NCI-H146 treated with DMSO at 0.1 percent for 48 hours (cell line): ENCODE measurements around the gene GJA9.
"Not testable (repeated sequence)": the region's sequence is repeated elsewhere in the genome, so short reads cannot be mapped to it uniquely, and the experiment has no call there.

Experiments
- DNase-seq: peaks from one replicate; lab custom pipeline; 2025; ENCODE audit not compliant: unreplicated experiment; lab: John Stamatoyannopoulos, UW

Gene GJA9

DNA sequence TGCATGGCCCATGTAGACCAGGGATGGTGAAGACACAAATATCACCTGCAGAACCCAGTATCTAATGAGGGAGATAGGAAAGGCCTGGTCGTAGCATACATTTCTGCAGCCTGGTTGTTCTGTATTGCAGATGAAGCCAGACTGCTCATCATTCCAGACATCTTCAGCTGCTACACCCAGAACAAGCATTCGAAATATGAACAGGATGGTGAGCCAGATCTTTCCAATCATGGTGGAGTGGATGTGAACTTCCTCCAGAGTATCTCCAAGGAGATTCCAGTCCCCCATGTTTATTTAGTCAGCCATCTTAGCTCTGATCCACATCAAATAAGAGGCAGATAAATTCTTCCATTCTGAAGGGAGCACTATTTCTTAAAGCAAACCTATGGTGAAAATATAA lies 5.6 kb downstream of the GJA9 start:
- no peak for DNase-seq

DNA sequence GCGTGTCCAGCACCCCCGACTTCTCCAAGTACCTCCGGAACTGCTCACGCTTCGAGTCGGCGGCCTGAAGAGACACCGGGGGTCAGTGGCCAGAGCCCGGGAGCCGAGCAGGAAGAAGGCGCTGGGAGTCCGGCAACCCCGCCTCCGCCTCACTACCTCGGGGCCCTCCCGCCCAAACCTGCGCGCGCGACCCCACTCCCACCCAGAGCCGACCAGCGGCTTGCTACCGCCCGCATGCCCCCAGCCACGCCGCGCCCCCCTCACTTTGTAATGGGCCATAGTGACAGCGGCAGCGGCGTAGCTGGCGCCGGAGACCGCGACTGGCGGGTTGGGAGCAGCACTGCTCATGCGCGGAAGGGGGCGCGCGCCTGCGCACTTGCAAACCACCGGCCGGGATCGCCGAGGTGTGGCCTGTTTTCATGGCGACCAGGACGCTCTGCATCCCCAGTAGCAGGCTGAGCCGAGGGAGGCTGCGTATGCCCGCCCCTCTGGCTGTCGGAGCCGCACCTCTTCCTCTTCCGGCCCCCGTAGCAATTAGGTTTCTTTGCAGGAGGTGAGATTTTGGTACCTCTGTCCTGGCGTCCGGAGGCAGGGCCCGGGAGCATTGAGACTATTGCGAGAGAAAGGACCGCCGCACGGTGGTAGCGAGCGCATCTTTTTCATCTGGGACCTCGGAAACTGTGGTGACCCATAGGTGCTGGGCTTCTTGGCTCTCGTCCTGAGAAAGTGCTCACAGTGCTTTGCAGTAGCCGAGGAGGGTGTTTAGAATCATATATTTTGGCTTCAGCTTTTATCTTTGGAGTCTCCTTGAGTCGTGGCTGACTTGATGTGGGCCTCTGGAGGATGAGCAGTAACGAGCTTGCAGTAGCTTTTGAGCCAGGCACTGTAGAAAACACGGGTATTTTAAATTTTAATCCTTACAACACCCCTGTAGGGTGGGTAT lies 8.1 kb downstream of the GJA9 start, which contains the start of gene MYCBP:
Gene MYCBP (minus strand): TSS at position 322 of the 943 bp plus-strand sequence. CDS start 43 bp downstream, at position 279.
- peak; percentile 78 for DNase-seq

DNA sequence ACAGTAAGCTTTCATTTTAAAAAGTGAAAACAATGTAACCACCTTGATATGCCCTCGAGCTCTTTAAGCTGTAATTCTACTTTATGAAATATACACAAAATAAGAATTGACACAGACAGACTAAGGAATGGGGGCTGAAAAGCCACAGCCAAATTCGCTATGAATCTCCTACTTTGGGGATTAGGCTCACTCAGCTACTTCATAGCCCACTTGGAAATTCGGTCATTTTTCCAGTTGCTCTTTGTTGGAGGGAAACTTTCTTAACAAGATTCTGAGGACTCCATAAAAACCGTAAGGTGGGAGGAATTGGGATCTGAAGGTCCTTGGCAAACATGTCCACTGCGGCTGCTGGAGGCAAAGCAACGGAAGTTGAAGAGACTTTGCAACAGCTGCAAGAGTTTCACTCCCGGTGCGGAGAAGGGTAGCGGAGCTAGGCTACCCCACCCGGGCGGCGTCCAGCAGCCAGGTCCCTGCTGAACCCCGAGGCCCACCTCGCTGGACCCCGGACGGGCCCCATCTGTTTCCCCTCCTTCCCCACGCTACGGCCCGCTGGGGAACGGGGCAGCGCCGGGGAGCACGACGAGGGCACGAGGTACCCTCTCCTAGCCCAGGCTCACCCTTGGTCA lies 8.9 kb downstream of the GJA9 start:
- no peak for DNase-seq

DNA sequence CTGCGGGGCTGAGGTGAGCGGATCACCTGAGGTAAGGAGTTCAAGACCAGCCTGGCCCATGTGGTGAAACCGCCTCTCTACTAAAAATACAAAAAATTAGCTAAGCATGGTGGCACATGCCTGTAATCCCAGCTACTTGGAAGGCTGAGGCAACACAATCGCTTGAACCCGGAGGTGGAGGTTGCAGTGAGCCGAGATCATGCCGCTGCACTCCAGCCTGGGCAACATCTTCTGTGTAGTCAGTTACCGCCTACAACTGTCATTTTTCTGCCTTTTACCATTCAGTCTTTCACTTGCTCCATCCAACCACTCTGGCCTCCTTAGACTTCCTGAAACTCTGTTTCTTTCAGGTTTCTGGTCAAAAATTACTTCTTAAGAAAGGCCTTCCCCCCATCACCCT lies 10.4 kb downstream of the GJA9 start:
- DNase-seq = no peak

DNA sequence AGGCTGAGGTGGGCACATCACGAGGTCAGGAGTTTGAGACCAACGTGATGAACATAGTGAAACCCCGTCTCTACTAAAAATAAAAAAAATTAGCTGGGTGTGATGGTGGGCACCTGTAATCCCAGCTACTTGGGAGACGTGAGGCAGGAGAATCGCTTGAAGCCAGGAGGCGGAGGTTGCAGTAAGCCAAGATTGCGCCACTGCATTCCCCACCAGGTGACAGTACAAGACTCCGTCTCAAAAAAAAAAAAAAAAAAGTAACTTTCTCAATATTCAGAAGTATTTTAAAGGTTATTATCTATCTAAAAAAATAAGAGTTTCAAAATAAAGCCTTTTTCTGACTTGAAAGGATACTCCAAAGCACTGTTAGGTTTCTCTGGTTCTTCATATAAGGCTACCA lies 14.2 kb downstream of the GJA9 start:
- DNase-seq = no peak

DNA sequence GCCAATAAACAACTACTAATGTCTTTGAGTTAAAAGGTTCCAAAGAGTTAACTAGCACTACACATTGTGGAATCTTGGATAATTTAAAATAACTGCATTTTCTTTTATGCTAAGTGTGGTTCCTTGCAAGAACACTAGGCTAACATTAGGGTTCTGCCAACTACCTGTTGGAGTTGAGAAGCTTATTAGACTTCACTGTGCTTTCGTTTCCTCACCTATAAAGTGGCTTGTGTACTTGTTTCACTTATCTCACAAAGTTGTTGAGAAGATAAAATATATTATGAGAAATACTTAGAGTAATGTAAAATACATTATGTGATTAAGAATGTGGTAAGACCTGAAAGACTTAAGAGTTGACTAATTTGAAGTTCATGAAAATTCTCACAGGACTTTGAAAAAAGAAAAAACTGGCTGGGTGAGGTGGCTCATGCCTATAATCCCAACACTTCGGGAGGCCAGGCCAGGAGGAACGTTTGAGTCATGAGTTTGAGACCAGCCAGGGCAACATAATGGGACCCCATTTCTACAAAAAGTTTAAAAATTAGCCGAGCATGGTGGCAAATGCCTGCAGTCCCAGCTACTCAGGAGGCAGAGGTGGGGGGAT lies 16.2 kb downstream of the GJA9 start:
- DNase-seq = no peak

DNA sequence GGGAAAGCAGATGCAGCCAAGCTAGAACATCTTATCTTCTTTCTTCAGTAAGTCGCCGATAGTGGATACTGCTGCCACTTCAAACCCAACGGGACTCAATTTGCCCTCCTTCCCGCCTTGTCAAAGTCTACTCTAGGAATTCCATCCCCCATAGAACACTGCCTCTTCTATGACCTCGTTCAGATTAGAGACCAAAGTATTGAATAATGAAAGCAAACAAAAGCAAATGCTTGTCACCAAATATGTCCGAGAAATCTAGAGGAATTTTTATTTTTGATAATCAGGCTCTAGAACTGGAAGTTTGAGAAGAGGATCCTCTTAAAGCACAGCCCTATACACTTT lies 21.0 kb downstream of the GJA9 start:
- no peak for DNase-seq

DNA sequence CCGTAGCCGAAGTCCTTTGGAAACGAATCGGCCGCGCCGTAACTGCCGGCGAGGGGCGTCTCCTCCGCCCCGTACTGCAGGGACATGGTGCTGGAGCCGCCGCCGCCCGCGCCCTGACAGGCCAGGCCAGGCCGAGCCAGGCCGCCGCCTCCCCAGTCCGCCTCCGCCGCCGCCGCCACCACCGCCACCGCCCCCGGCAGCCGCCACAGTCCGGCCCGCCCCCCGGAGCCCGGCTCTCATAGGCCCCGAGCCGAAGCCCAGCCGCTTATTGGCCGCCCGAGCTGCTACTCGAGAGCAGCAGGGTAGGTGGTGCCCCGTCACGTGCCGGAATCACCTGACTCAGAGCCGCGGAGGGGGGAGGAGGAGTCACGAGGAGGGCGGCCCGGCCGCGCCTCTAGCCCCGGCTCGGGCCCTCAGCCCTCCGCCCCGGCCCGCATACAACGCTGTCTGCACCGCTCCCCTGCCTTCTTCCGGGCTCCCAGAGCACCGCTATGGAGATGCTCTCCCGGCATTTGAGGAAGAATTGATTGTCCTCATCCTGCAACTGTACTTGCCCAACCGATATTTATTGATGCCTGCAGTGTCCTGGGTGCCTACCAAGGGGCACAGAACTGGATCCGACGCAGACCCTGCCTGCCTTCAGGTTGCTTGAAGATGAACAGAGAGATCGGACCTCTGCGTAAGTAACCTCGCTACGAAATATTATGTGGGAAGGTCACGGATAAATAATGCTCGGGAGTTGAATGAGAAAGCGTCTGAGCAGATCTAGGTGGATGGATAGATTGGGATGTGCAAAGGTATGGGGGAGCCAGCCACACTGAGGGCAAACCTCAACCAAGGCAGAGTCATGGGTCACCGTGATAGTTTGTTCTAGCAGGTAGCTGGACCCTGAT lies 21.6 kb downstream of the GJA9 start, which contains the start of gene RRAGC:
Gene RRAGC (minus strand): TSS at position 212 of the 893 bp plus-strand sequence. CDS start 126 bp downstream, at position 86.
- peak; percentile 79 for DNase-seq

DNA sequence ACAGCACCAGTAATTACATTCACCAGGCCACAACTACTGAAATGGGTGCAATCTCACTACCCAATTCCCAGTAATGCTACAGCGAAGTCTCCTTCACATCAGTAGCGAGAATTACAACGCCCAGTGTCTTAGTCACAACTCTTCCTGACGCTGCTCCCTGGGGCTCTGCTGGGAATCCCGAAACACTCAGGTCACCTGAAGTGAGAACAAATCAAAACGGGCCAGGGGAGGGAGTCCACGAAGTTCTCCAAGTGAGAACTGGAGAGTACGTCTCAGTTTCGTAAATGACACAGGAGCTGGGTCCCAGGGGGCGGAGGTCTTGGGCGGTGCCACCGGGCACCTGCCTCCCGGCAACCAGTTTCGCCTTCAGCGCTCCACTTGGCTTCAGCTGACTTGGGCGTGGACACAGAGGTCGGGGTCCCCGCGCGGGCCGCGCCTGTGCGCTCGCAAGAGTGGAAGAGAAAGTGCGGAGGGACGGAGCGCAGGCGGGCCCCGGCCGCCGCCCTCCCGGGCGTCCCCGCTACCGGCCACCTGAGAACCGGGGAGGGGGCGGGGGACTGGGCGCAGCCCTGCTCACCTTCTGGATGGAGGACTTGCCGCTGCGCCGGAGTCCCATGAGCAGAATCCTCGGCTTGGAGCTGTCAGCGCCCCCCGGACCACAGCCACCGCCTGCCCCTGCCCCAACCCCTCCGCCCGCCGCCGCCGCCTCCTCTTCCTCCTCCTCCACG lies 22.4 kb downstream of the GJA9 start:
- DNase-seq = no peak

DNA sequence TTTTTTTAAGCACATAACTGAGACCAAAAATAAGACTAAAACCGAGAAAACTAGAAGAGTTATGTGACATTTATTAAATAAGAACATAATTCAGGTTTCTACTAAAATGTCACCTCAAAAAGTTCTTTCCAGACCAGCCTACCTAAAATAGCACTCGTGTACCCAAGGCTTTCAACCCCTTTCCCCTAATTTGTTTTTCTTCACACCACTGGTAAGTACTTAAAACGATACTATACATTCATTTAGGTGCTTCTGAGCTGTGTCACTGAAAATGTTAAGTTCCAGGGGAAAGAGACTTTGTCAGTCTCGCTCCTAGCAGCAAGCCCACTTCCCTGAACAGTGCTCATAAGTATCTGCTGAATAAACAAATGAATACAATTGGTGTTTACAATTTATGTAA lies 28.6 kb downstream of the GJA9 start:
- no peak for DNase-seq

DNA sequence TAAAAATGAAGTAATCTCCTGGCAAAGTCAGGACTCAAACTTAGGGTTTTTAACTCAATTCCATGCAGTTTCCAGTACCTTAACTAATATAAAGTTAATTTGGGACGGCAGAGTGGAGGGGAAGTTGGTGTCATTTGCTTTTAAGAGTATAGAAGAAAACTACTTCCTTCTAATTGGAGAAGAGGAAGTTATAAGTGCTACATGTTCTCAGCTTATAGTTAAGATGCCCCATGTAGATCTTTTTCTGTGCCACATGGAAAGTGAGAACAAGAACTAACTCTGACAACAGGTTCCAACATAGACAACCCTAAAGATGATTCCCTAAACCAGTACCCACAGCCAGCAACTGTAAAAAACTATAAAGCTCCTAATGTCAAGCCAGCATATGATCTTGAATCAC lies 33.3 kb downstream of the GJA9 start:
- no peak for DNase-seq

DNA sequence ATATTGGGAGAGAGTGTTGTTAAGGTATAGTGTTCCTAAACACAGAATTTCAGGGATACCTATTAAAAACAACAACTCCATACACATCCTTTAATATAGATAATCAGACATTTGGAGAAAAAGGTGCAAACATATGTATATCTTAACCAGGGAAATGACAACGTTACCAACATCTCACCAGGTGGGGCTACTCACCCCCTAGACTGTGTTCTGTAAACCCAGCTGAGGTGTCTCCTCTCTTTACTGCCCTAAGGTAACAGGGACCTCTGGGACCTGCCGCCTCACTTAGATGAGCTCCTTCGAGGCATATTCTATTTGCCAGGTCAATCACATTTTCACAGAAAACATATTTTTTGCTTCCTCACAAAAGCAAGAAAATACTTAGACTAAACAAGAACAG lies 35.2 kb downstream of the GJA9 start:
- DNase-seq = no peak

DNA sequence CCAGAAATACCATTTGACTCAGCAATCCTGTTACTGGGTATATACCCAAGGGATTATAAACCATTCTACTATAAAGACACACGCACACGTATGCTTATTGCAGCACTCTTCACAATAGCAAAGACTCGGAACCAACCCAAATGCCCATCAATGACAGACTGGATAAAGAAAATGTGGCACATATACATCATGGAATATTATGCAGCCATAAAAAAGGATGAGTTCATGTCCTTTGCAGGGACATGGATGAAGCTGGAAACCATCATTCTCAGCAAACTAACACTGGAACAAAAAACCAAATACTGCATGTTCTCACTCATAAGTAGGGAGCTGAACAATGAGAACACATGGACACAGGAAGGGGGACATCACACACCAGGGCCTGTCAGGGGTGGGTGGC lies 36.3 kb downstream of the GJA9 start:
- not testable (repeated sequence) for DNase-seq

DNA sequence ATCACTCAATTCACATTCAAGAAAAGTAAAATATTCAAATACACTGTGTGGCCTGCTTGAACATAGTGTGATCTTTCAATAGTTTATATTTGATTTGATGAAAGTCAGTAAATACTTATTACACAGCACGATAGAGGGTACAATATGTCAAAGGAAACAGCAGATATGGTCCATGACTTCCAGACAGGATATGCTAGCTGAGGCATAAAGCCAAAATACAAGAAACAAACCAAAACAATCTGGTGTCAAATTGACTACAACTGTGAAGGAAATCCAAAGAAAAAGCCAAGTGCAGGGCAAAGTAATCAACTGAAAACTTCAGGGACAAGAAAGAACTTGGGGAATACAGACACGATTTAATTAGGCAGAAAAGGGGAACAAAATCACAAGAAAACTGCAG lies 41.1 kb downstream of the GJA9 start:
- DNase-seq = no peak

DNA sequence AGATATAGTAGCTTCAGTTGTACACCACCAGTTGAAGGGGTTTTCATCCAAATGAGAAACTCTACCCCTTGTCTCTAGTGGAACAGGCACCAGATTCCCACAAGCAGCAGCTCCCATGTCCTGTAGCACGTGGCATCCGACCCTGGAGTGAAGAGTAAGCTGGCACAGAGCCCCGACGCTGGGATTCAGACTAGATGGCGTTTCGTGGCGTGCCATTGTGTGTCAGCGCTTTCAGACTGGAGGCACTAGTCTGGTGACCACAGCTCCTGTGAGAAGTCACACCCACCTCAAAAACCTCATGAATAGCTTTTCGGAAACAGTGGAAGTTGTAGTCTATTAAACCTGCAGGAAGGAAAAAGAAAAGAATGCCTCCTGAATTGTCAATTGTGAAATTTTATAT lies 42.0 kb downstream of the GJA9 start:
- no peak for DNase-seq

DNA sequence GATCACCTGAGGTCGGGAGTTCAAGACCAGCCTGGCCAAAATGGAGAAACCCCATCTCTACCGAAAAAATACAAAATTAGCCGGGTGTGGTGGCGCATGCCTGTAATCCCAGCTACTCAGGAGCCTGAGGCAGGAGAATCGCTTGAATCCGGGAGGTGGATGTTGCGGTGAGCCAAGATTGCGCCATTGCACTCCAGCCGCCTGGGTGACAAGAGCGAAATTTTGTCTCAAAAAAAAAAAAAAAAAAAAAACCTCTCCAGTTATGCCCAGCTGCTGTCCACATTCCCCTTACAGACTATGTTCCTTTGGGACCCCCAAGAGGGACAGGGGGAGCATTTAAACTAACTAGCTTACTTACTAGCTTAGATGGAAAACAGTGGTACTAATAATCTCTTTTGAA lies 45.1 kb downstream of the GJA9 start:
- DNase-seq = not testable (repeated sequence)

DNA sequence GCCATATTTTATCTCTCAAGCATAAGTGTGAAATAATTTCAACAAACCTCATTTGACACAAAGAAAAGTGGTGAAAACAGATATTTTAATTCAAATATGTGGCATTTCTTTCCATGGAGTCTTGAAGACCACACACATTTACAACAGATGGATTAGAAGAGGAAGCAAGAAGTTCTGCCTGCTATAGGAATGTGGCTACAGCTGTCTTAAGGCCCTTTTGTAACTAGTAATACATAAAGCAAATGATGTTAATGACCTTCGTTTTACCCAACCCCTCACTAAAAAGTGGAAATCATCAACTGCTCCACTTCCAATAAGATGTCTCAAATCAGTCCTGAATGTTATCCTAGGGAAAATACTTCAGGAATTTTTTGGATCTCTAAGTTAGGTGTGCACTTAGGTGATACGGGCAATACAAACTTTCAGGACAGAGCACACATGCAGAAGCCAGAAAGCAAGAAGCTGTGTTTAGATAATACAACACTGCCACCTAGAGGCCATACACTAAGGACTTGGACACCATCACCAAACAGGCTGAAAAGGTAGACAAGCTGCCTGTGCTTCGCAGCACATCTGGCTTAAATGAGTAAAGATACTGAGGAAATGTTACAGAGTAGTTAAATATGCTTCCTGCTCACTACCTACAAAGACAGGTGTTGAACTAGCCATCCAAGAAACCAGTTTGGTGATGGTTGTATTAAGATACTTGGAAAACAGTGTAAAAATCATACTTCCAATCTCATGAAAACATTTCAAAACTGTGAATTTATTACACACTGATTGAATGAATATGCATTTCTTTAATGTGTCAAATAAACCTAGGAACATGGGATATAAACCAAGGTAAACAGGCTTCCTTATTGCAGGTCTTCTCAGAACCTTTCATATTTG lies 46.2 kb downstream of the GJA9 start:
- DNase-seq = peak; percentile 39

DNA sequence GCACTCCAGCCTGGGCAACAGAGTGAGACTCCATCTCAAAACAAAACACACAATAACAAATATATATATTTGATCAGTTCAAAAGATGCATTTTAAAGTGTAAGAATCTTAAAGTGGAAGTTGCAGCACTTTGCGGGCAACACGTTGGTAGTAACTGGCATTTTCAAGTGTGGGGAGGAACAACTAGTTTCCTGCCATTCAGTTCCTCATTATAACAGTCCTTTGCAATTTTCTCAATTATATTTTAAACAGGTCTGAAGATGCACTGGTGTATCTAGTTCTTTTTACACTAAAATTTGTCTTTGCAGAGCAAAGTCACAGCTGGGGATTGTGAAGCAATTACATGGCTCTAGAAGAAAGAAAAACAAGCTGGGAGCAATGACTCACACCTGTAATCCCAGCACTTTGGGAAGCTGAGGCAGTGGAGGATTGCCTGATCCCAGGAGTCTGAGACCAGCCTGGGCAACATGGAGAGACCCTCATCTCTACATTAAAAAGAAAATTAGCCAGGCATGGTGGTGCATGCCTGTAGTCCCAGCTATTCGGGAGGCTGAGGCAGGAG lies 47.1 kb downstream of the GJA9 start:
- no peak for DNase-seq

DNA sequence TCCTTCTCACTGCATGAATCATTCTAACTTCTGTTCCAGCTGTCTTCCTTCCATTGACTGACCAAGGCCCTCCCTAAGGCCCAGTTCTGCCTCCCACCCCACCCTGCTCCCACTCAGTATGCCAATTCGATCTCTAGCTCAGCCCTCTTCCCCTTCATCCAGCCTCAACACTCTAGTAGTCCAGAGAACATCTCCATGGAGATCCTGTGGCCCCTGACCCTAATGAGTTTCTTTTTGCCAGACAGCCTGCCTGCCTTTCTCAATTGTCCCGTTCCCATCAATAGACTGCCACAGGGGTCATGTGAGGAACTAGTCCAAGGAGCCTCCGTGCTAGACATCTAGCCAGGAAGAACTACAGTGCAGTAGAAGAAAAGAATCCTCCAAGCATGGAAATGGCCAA lies 48.2 kb downstream of the GJA9 start:
- DNase-seq = no peak
